GM18909 (cell line): ENCODE measurements around the gene QSOX2.
"Not testable (repeated sequence)": the region's sequence is repeated elsewhere in the genome, so short reads cannot be mapped to it uniquely, and the experiment has no call there.

Experiments used
- ATAC-seq: cut with Tn5 transposase; IDR thresholded peaks from one replicate; pipeline ENCODE4 v1.9.1; 2021; ENCODE audit warnings: mild to moderate bottlenecking; ENCODE audit not compliant: unreplicated experiment, poor library complexity

The QSOX2 gene

GRCh38 chr9:136267261-136268111, 21.9 kb upstream of the QSOX2 start:
- peak; percentile 69 for ATAC-seq

- ATAC-seq, result not testable (repeated sequence)
Observed at GRCh38 chr9:136266641-136267040, 21.0 kb upstream of the QSOX2 start.

- no peak for ATAC-seq
Observed at GRCh38 chr9:136265561-136266355, 20.1 kb upstream of the QSOX2 start.

- ATAC-seq, result no peak
Observed at GRCh38 chr9:136264441-136265405, 19.1 kb upstream of the QSOX2 start.

- ATAC-seq, result no peak
Observed at GRCh38 chr9:136264031-136264430, 18.4 kb upstream of the QSOX2 start.

- ATAC-seq, result no peak
Observed at GRCh38 chr9:136262671-136263178, 17.1 kb upstream of the QSOX2 start.

GRCh38 chr9:136261686-136262430, 16.2 kb upstream of the QSOX2 start:
- no peak for ATAC-seq

GRCh38 chr9:136260936-136261472, 15.4 kb upstream of the QSOX2 start:
- no peak for ATAC-seq

- no peak for ATAC-seq
Observed at GRCh38 chr9:136260521-136260920, 14.9 kb upstream of the QSOX2 start.

GRCh38 chr9:136259836-136260235, 14.2 kb upstream of the QSOX2 start:
- no peak for ATAC-seq

GRCh38 chr9:136259517-136259813, 13.9 kb upstream of the QSOX2 start:
- no peak for ATAC-seq

GRCh38 chr9:136258786-136259516, 13.3 kb upstream of the QSOX2 start:
- ATAC-seq, result no peak

GRCh38 chr9:136258299-136258625, 12.7 kb upstream of the QSOX2 start:
- no peak for ATAC-seq

- no peak for ATAC-seq
Observed at GRCh38 chr9:136257381-136258298, 12.0 kb upstream of the QSOX2 start.

GRCh38 chr9:136255896-136256890, 10.6 kb upstream of the QSOX2 start:
- ATAC-seq, result no peak

GRCh38 chr9:136255166-136255538, 9.5 kb upstream of the QSOX2 start:
- no peak for ATAC-seq
